Caco-2 (cell line): ENCODE data around the gene RASL12. TPM values are rescaled to one million over a fixed set of nuclear protein-coding genes. Genes with fewer than 3 reads are reported as not detected.

Experiments
- BruUV-seq: library from RNA; stranded (reverse); fragments of 400-500 nt; replicated peaks from 2 replicates; lab custom pipeline; 2021; lab: Mats Ljungman, UMichigan
- CTCF ChIA-PET: fragments of 300-600 bp; sonication (Branson Sonifier 250); formaldehyde crosslinking; loops from one replicate; lab custom pipeline; 2022; ENCODE audit warnings: antibody characterized with exemption; lab: Charles Lee
- POLR2A ChIA-PET: fragments of 300-600 bp; sonication (Branson Sonifier 250); formaldehyde crosslinking; loops from one replicate; lab custom pipeline; 2022; ENCODE audit warnings: antibody characterized with exemption; lab: Charles Lee
- DNase-seq, 2 experiments: peaks; one replicate each; pipeline versions ENCODE4 v3.0.0 to v3.0.0-alpha.2; 2020 to 2022
- H3K27me3 ChIP-seq: replicated peaks from 2 replicates; pipeline ENCODE4 v1.6.0; 2011; ENCODE audit warnings: low read length; ENCODE audit not compliant: control insufficient read depth, insufficient read depth
- H3K36me3 ChIP-seq: 2 replicates; pipeline ENCODE4 v1.5.1; 2011; ENCODE audit warnings: low read length; ENCODE audit not compliant: control insufficient read depth, insufficient read depth
- H3K4me1 ChIP-seq: fragments of 250-450 bp; sonication (Bioruptor Pico); 2 replicates; pipeline ENCODE4 v1.5.1; 2020; ENCODE audit warnings: mild to moderate bottlenecking
- H3K4me3 ChIP-seq: 2 replicates; pipeline ENCODE4 v1.5.1; 2011; ENCODE audit warnings: low read depth, mild to moderate bottlenecking, control low read depth, low read length
- H3K9me3 ChIP-seq: fragments of 250-450 bp; sonication (Bioruptor Pico); 2 replicates; pipeline ENCODE4 v1.5.1; 2020; ENCODE audit warnings: mild to moderate bottlenecking, moderate library complexity
- H3K27ac Mint-ChIP-seq: one replicate; pipeline ENCODE4 v1.8.0; 2022; ENCODE audit warnings: mixed read lengths; ENCODE audit not compliant: unreplicated experiment
- H3K27me3 Mint-ChIP-seq: one replicate; pipeline ENCODE4 v1.8.0; 2022; ENCODE audit warnings: mixed read lengths; ENCODE audit not compliant: insufficient read depth, unreplicated experiment
- H3K36me3 Mint-ChIP-seq: one replicate; pipeline ENCODE4 v1.8.0; 2022; ENCODE audit warnings: mild to moderate bottlenecking, mixed read lengths; ENCODE audit not compliant: insufficient read depth, unreplicated experiment
- H3K4me1 Mint-ChIP-seq: one replicate; pipeline ENCODE4 v1.8.0; 2022; ENCODE audit warnings: low read depth, mixed read lengths; ENCODE audit not compliant: unreplicated experiment
- H3K4me3 Mint-ChIP-seq: one replicate; pipeline ENCODE4 v1.8.0; 2022; ENCODE audit warnings: mild to moderate bottlenecking, moderate library complexity, mixed read lengths; ENCODE audit not compliant: unreplicated experiment
- H3K9me3 Mint-ChIP-seq: one replicate; pipeline ENCODE4 v1.8.0; 2022; ENCODE audit warnings: mixed read lengths; ENCODE audit not compliant: unreplicated experiment
- intact Hi-C: fragments of 100-400 bp; cut with micrococcal nuclease; formaldehyde crosslinking; loops from one replicate; pipeline ENCODE4 v1.10.0; 2022; ENCODE audit not compliant: unreplicated experiment
- total RNA-seq: library from RNA; stranded (reverse); gene quantifications from 2 replicates; pipeline ENCODE4 v1.2.3, GENCODE V29; 2022
- TF ChIP-seq, protein P1 (sequence below), 2 experiments: fragments of 200-600 bp in 1 of 2; IDR thresholded peaks; 1 replicate in 1 of 2; 2 replicates in 1 of 2; pipeline versions ENCODE4 v1.5.1 to v1.8.0; 2011 to 2022; ENCODE audit warnings: antibody characterized with exemption in 1 of 2, control low read depth in 1 of 2, inconsistent platforms in 1 of 2, low read depth in 1 of 2, low read length in 1 of 2, mild to moderate bottlenecking in 1 of 2, moderate library complexity in 1 of 2; ENCODE audit not compliant: insufficient read depth in 1 of 2, severe bottlenecking in 1 of 2, unreplicated experiment in 1 of 2

The RASL12 gene
- total RNA-seq, 1 experiment from 2014 or later, result 6.4 TPM

DNA sequence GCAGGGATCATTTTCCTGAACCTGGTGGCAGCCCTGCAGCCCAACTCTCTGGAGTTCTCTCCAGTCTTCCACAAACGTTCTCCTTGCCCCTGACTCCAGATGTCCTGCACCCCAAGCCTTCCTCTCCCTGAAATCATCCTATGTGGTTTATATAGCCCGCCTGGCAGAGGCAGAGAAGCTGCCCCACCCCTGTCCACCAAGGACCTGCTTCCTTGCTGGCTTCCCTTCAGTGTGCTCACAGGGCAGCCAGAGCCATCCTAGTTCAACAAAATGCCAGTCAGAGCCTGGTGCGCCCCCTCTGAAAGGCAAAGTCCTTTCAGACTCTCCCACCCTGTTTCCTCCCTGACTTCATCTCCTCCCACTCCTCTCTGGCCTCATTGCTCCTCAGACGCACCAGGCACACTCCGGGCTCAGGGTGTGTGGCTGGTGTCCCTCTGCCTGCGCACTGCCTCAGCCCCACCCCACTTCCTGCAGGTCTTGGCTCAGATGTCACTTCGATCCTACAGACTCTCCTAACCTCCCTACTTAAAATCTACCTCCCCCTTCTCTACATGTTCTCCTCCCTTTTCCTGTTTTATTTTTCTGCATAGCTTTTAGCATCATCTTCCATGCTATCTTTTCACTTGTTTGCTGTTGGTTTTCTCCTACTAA lies 14.6 kb upstream of the RASL12 start:
- Mint-ChIP-seq H3K27ac (no peak overlapping the region), H3K4me3 (no peak overlapping the region), H3K36me3 (peaks cover 6% of the 10 kb centered on the region), H3K27me3 (no peaks in the 10 kb centered on the region), H3K9me3 (no peaks in the 10 kb centered on the region), H3K4me1 (peaks cover 55% of the 10 kb centered on the region)
- TF ChIP-seq, protein P1, sequence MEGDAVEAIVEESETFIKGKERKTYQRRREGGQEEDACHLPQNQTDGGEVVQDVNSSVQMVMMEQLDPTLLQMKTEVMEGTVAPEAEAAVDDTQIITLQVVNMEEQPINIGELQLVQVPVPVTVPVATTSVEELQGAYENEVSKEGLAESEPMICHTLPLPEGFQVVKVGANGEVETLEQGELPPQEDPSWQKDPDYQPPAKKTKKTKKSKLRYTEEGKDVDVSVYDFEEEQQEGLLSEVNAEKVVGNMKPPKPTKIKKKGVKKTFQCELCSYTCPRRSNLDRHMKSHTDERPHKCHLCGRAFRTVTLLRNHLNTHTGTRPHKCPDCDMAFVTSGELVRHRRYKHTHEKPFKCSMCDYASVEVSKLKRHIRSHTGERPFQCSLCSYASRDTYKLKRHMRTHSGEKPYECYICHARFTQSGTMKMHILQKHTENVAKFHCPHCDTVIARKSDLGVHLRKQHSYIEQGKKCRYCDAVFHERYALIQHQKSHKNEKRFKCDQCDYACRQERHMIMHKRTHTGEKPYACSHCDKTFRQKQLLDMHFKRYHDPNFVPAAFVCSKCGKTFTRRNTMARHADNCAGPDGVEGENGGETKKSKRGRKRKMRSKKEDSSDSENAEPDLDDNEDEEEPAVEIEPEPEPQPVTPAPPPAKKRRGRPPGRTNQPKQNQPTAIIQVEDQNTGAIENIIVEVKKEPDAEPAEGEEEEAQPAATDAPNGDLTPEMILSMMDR (IDR thresholded peaks at IDR 0.05; ENCODE audit: insufficient read depth in 1 of 2, low read depth in 1 of 2, low read length in 1 of 2, severe bottlenecking in 1 of 2, unreplicated experiment in 1 of 2), result no peak
- Histone ChIP-seq H3K27me3 (no peaks in the 10 kb centered on the region), H3K36me3 (no peaks in the 10 kb centered on the region), H3K4me3 (no peak overlapping the region), H3K9me3 (no peaks in the 10 kb centered on the region), H3K4me1 (peaks cover 48% of the 10 kb centered on the region)
- POLR2A ChIA-PET, result interaction anchor here (0.6 kb wide), 1 partner anchor 16 kb away, joined by 6 read pairs; no protein-coding TSS in a partner anchor
- intact Hi-C loops, result no loop called here
- CTCF ChIA-PET, result interaction anchor here (0.6 to 3.2 kb wide), 8 partner anchors 14 to 354 kb away, joined by 3 to 42 read pairs (median 6); no protein-coding TSS in a partner anchor
- no TSS peak for BruUV-seq
- no peak for DNase-seq

DNA sequence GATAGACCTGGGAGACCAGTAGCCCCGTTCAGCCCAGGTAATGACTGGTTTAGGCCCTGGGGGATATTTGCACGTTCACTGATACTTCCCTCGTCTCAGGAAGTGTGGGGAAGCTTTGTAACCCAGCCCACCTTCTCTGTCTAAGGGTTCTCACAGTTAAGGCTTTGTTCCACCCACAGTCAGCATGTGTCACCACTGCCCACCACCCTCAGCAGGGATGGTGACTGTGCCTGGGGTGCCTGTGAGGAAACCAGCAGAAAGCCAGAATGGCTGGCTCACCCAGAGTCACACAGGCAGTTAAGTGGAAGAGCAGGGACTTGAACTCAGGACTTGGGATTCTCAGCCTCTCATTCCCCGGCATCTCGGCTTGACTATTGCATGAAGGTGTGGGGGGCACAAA lies 14.0 kb upstream of the RASL12 start:
- no peaks in the 10 kb centered on the region for H3K36me3 ChIP-seq
- no peaks in the 10 kb centered on the region for H3K27me3 ChIP-seq
- Mint-ChIP-seq H3K9me3 (no peaks in the 10 kb centered on the region), H3K4me3 (no peak overlapping the region), H3K27me3 (no peaks in the 10 kb centered on the region), H3K4me1 (peaks cover 48% of the 10 kb centered on the region), H3K27ac (no peak overlapping the region), H3K36me3 (peaks cover 6% of the 10 kb centered on the region)
- peaks cover 41% of the 10 kb centered on the region for H3K4me1 ChIP-seq
- intact Hi-C loops, result no loop called here
- H3K9me3 ChIP-seq, result no peaks in the 10 kb centered on the region
- ChIA-PET CTCF (interaction anchor here (1.0 to 3.2 kb wide), 5 partner anchors 13 to 48 kb away, joined by 4 to 42 read pairs (median 4); no protein-coding TSS in a partner anchor), POLR2A (no interaction called here)
- H3K4me3 ChIP-seq, result no peak overlapping the region
- no peak for DNase-seq
- TF ChIP-seq, protein P1 (IDR thresholded peaks at IDR 0.05; ENCODE audit: insufficient read depth in 1 of 2, low read depth in 1 of 2, low read length in 1 of 2, severe bottlenecking in 1 of 2, unreplicated experiment in 1 of 2), result no peak
- BruUV-seq, result no TSS peak

DNA sequence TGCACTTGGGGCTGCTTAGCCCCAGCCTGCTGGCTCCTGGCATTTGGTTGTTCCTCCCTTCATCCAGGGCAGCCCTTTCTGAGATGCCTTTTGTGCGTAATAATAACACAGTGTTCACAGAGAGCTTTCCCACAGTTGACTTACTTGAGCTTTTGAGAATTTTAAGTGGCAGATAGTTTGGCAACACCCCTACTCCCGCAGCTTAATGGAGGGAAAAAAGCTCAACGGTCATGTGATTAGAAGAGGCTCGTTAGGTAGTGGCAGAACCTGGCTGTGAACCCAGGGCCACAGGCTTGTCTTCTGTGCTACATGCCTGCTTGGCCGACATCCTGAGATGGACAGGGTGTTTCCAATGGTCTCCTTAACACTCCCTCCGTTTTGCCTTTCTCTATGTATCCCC lies 13.5 kb upstream of the RASL12 start:
- POLR2A ChIA-PET, result no interaction called here
- no peaks in the 10 kb centered on the region for H3K9me3 Mint-ChIP-seq
- TF ChIP-seq, protein P1 (IDR thresholded peaks at IDR 0.05; ENCODE audit: insufficient read depth in 1 of 2, low read depth in 1 of 2, low read length in 1 of 2, severe bottlenecking in 1 of 2, unreplicated experiment in 1 of 2), result no peak
- Histone ChIP-seq H3K4me1 (peaks cover 36% of the 10 kb centered on the region), H3K9me3 (no peaks in the 10 kb centered on the region), H3K36me3 (no peaks in the 10 kb centered on the region), H3K27me3 (no peaks in the 10 kb centered on the region), H3K4me3 (no peak overlapping the region)
- BruUV-seq, result no TSS peak
- H3K4me1 Mint-ChIP-seq, result peaks cover 43% of the 10 kb centered on the region
- no peak overlapping the region for H3K27ac Mint-ChIP-seq
- H3K27me3 Mint-ChIP-seq, result no peaks in the 10 kb centered on the region
- CTCF ChIA-PET, result interaction anchor here (1.2 to 1.6 kb wide), 2 partner anchors 20 to 47 kb away, joined by 4 to 9 read pairs; no protein-coding TSS in a partner anchor
- peaks cover 6% of the 10 kb centered on the region for H3K36me3 Mint-ChIP-seq
- DNase-seq, result no peak
- intact Hi-C loops, result no loop called here
- no peak overlapping the region for H3K4me3 Mint-ChIP-seq
